Breast epithelium (tissue), 3 donors: ENCODE measurements around the gene CRTAC1.

Source experiments
- CTCF ChIP-seq, 3 donors: fragments of 450-650 bp; IDR thresholded peaks; one replicate each; pipeline ENCODE4 v1.5.1; 2016 to 2017; ENCODE audit warnings: antibody characterized with exemption in 3 of 3, mild to moderate bottlenecking in 3 of 3, moderate library complexity in 3 of 3
- POLR2A ChIP-seq: fragments of 450-650 bp; IDR thresholded peaks from one replicate; pipeline ENCODE4 v1.6.1; 2016; ENCODE audit warnings: antibody characterized with exemption, mild to moderate bottlenecking, moderate library complexity
- POLR2AphosphoS5 ChIP-seq, 3 donors: sonication (generic); formaldehyde crosslinking; IDR thresholded peaks; one replicate each; pipeline ENCODE4 v1.6.1; 2017; ENCODE audit warnings: antibody characterized with exemption in 3 of 3

- no peak for TF ChIP-seq CTCF (IDR thresholded peaks at IDR 0.05)
- TF ChIP-seq POLR2A, result no peak
- TF ChIP-seq POLR2AphosphoS5 (IDR thresholded peaks at IDR 0.05), result no peak
Measured at GRCh38 chr10:98001736-98002135, 28.7 kb downstream of the CRTAC1 start.
